Transverse colon (tissue), 3 donors: ENCODE results near the gene EIF4E3.

Source experiments
- CTCF ChIP-seq, 5 experiments: fragments of 200-600 bp in 3 of 5; fragments of 450-650 bp in 2 of 5; sonication (generic) in 3 of 5; IDR thresholded peaks; 1 replicate in 2 of 5; 2 replicates in 3 of 5; pipeline ENCODE4 v1.5.1; 2016 to 2017; ENCODE audit warnings: antibody characterized with exemption in 5 of 5, inconsistent platforms in 3 of 5, mild to moderate bottlenecking in 2 of 5, moderate library complexity in 1 of 5
- EP300 ChIP-seq: sonication (generic); formaldehyde crosslinking; IDR thresholded peaks from one replicate; pipeline ENCODE4 v1.6.1; 2017; ENCODE audit warnings: antibody characterized with exemption, low read depth
- POLR2A ChIP-seq: fragments of 450-650 bp; IDR thresholded peaks from one replicate; pipeline ENCODE4 v1.6.1; 2016; ENCODE audit warnings: antibody characterized with exemption, mild to moderate bottlenecking, moderate library complexity

GRCh38 chr3:71684757-71685386 is 40.3 kb downstream of the EIF4E3 start:
- TF ChIP-seq CTCF (IDR thresholded peaks at IDR 0.05) (no peak), POLR2A (no peak), EP300 (no peak)
